ENCODE measurements around the gene GCGR. TPM values are rescaled to one million over a fixed set of nuclear protein-coding genes. Genes with fewer than 3 reads are reported as not detected.

The GCGR gene
- total RNA-seq, 2 donors from 2014 or later: not detected

DNA sequence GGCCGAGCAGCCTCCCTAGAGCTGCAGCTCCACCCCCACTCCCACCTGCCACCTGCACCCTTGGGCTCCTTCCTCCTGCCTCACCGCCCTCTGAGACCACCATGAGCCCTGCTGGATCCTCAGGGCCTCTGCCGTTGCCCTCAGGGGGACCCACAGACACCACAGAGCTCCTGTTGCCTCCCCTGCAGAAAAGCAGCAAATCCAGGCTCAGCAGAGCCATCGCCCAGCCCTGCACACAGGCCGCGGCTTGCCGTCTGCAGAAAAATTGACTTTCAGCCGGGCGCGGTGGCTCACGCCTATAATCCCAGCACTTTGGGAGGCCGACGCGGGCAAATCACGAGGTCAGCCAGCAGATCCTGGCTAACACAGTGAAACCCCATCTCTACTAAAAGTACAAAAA lies 37.9 kb downstream of the GCGR start:
- H3K27me3 ChIP-seq: no peaks in the 10 kb centered on the region
- H3K27ac ChIP-seq: no peak overlapping the region
- no peaks in the 10 kb centered on the region for H3K9me3 ChIP-seq
- no peak for DNase-seq
- no peaks in the 10 kb centered on the region for H3K4me1 ChIP-seq
- peaks cover 15% of the 10 kb centered on the region for H3K36me3 ChIP-seq
- intact Hi-C loops (cut with DNase I): no loop called here
- TF ChIP-seq, protein P1, sequence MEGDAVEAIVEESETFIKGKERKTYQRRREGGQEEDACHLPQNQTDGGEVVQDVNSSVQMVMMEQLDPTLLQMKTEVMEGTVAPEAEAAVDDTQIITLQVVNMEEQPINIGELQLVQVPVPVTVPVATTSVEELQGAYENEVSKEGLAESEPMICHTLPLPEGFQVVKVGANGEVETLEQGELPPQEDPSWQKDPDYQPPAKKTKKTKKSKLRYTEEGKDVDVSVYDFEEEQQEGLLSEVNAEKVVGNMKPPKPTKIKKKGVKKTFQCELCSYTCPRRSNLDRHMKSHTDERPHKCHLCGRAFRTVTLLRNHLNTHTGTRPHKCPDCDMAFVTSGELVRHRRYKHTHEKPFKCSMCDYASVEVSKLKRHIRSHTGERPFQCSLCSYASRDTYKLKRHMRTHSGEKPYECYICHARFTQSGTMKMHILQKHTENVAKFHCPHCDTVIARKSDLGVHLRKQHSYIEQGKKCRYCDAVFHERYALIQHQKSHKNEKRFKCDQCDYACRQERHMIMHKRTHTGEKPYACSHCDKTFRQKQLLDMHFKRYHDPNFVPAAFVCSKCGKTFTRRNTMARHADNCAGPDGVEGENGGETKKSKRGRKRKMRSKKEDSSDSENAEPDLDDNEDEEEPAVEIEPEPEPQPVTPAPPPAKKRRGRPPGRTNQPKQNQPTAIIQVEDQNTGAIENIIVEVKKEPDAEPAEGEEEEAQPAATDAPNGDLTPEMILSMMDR (IDR thresholded peaks at IDR 0.05): no peak
- no peak overlapping the region for H3K9ac ChIP-seq (ENCODE audit: low read depth in 2 of 2, low read length in 2 of 2)
- no peak overlapping the region for H3K4me3 ChIP-seq

GRCh38 chr17:81842378-81842724 lies 38.4 kb downstream of the GCGR start:
- no peaks in the 10 kb centered on the region for H3K27me3 ChIP-seq
- H3K4me3 ChIP-seq: no peak overlapping the region
- H3K9ac ChIP-seq (ENCODE audit: low read depth in 2 of 2, low read length in 2 of 2): no peak overlapping the region
- intact Hi-C loops (cut with DNase I): no loop called here
- H3K36me3 ChIP-seq: peaks cover 20% of the 10 kb centered on the region
- no peaks in the 10 kb centered on the region for H3K4me1 ChIP-seq
- no peak for DNase-seq
- H3K27ac ChIP-seq: no peak overlapping the region
- TF ChIP-seq, protein P1 (IDR thresholded peaks at IDR 0.05): no peak
- H3K9me3 ChIP-seq: no peaks in the 10 kb centered on the region

- no peaks in the 10 kb centered on the region for H3K9me3 ChIP-seq
- H3K9ac ChIP-seq (ENCODE audit: low read depth in 2 of 2, low read length in 2 of 2): no peak overlapping the region
- no peaks in the 10 kb centered on the region for H3K4me1 ChIP-seq
- no peak for DNase-seq
- H3K27ac ChIP-seq: no peak overlapping the region
- TF ChIP-seq, protein P1 (IDR thresholded peaks at IDR 0.05): no peak
- H3K4me3 ChIP-seq: no peak overlapping the region
- H3K27me3 ChIP-seq: no peaks in the 10 kb centered on the region
- intact Hi-C loops (cut with DNase I): no loop called here
- H3K36me3 ChIP-seq: peaks cover 24% of the 10 kb centered on the region
Observed at GRCh38 chr17:81842725-81843504, 39.0 kb downstream of the GCGR start.

DNA sequence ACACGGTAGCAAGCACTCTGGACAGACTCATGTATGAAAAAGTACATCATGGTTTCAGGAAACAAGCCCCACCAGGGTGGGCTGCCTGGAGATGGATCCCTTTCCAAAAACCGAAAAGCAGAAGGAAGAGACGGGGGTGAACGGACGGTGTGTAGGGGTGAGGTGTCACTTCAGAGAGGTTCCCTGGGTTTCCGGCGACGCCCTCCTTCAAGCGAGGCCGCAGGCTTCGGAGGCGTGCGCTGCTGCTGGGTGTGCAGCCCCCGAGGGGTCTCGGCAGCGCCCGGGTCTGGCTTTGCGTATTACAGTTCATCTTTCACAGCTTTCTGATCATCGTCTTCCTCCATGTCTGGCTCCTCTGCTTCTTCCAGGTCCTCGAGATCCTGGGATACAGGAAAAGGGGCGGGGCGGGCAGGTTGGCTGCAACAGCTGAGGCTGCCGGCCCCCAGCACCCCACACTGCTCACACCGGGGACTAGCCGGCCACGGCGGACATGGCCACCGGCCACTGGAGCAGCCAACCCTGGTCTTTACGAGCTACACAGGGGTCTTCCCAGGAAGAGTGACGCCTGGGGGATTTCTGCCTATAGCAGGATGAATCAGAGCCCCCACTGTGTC lies 39.9 kb downstream of the GCGR start:
- intact Hi-C loops (cut with DNase I): no loop called here
- Histone ChIP-seq H3K4me3 (no peak overlapping the region), H3K9ac (ENCODE audit: low read depth in 2 of 2, low read length in 2 of 2) (no peak overlapping the region), H3K27me3 (no peaks in the 10 kb centered on the region), H3K9me3 (no peaks in the 10 kb centered on the region), H3K4me1 (no peaks in the 10 kb centered on the region), H3K36me3 (peaks cover 24% of the 10 kb centered on the region), H3K27ac (no peak overlapping the region)
- TF ChIP-seq, protein P1 (IDR thresholded peaks at IDR 0.05): no peak
- no peak for DNase-seq

DNA sequence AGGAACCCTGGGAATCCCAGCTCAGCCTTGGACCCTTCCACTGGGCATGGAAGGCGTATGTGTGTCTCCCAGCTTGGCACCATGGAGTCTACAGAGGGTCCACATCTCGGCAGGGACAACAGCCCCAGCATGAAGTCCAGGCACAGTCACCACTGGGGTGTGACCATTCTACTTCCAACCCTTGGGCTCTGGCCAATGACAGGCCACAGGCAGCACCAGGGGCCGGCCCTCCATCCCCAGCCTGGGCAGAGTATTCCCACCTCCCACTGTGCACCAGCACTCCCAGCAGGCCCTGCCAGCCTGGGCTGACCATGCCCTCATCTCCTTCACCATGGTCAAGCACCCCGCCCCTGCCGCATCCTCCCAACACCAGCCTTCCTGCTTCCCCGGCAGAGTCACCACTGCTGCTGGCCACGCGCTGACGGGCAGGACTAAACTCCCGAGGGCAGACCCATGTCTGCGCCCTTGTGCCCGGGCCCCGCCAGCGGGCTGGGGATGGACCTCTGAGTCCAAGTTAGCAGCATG lies 40.4 kb downstream of the GCGR start:
- no peak for DNase-seq
- TF ChIP-seq, protein P1 (IDR thresholded peaks at IDR 0.05): no peak
- Histone ChIP-seq H3K4me3 (no peak overlapping the region), H3K9ac (ENCODE audit: low read depth in 2 of 2, low read length in 2 of 2) (no peak overlapping the region), H3K4me1 (no peaks in the 10 kb centered on the region), H3K36me3 (peaks cover 25% of the 10 kb centered on the region), H3K27me3 (no peaks in the 10 kb centered on the region), H3K9me3 (no peaks in the 10 kb centered on the region), H3K27ac (no peak overlapping the region)
- intact Hi-C loops (cut with DNase I): no loop called here

Data from colonic mucosa (tissue), 4 donors.